Esophagus squamous epithelium (tissue), 4 donors: Measurements from ENCODE around the gene TBX20.
"Not testable (repeated sequence)": the region's sequence is repeated elsewhere in the genome, so short reads cannot be mapped to it uniquely, and the experiment has no call there.

Experiments used
- POLR2A ChIP-seq, 4 donors: fragments of 450-650 bp; IDR thresholded peaks; one replicate each; pipeline ENCODE4 v1.6.1; 2017; ENCODE audit warnings: antibody characterized with exemption in 4 of 4, mild to moderate bottlenecking in 4 of 4, moderate library complexity in 3 of 4
- TF ChIP-seq, protein P1 (sequence below), 6 experiments: fragments of 450-650 bp in 4 of 6; fragments of 200-600 bp in 2 of 6; sonication (generic) in 2 of 6; IDR thresholded peaks; one replicate each; pipeline ENCODE4 v1.5.1; 2016 to 2019; ENCODE audit warnings: antibody characterized with exemption in 6 of 6, mild to moderate bottlenecking in 4 of 6, moderate library complexity in 4 of 6

- TF ChIP-seq, protein P1, sequence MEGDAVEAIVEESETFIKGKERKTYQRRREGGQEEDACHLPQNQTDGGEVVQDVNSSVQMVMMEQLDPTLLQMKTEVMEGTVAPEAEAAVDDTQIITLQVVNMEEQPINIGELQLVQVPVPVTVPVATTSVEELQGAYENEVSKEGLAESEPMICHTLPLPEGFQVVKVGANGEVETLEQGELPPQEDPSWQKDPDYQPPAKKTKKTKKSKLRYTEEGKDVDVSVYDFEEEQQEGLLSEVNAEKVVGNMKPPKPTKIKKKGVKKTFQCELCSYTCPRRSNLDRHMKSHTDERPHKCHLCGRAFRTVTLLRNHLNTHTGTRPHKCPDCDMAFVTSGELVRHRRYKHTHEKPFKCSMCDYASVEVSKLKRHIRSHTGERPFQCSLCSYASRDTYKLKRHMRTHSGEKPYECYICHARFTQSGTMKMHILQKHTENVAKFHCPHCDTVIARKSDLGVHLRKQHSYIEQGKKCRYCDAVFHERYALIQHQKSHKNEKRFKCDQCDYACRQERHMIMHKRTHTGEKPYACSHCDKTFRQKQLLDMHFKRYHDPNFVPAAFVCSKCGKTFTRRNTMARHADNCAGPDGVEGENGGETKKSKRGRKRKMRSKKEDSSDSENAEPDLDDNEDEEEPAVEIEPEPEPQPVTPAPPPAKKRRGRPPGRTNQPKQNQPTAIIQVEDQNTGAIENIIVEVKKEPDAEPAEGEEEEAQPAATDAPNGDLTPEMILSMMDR (IDR thresholded peaks at IDR 0.05), result not testable (repeated sequence)
- not testable (repeated sequence) for TF ChIP-seq POLR2A (IDR thresholded peaks at IDR 0.05)
Measured at GRCh38 chr7:35241008-35241407, 12.9 kb downstream of the TBX20 start.
